Upper lobe of left lung (tissue), 4 donors: ENCODE data around the gene ZNF697.

Source experiments
- CTCF ChIP-seq, 6 experiments: fragments of 450-650 bp in 4 of 6; fragments of 200-600 bp in 2 of 6; sonication (generic) in 2 of 6; IDR thresholded peaks; one replicate each; pipeline ENCODE4 v1.5.1; 2016 to 2019; ENCODE audit warnings: antibody characterized with exemption in 6 of 6
- POLR2A ChIP-seq, 4 donors: fragments of 450-650 bp; IDR thresholded peaks; one replicate each; pipeline ENCODE4 v1.5.1; 2016 to 2017; ENCODE audit warnings: antibody characterized with exemption in 4 of 4, mild to moderate bottlenecking in 2 of 4
- POLR2AphosphoS5 ChIP-seq, 2 donors: sonication (generic); formaldehyde crosslinking; IDR thresholded peaks; one replicate each; pipeline ENCODE4 v1.5.1; 2017; ENCODE audit warnings: antibody characterized with exemption in 2 of 2

- TF ChIP-seq CTCF (IDR thresholded peaks at IDR 0.05) = no peak
- TF ChIP-seq POLR2A (IDR thresholded peaks at IDR 0.05) = no peak
- no peak for TF ChIP-seq POLR2AphosphoS5 (IDR thresholded peaks at IDR 0.05)
Observed at GRCh38 chr1:119595606-119596005, 52.5 kb downstream of the ZNF697 start.
